HepG2 (cell line): ENCODE results near the gene ZFHX3. TPM values are rescaled to one million over a fixed set of nuclear protein-coding genes. Genes with fewer than 3 reads are reported as not detected.

Source experiments
- ATAC-seq: fragments of 200-7000 bp; cut with Tn5 transposase; 3 replicates; pipeline ENCODE4 v1.9.1; 2020; ENCODE audit warnings: mild to moderate bottlenecking, moderate library complexity
- BruUV-seq: library from RNA; stranded (reverse); fragments of 400-500 nt; replicated peaks from 2 replicates; lab custom pipeline; 2021; lab: Mats Ljungman, UMichigan
- CTCF ChIA-PET: fragments of 300-600 bp; formaldehyde crosslinking; extraction: SDS; loops from one replicate; lab custom pipeline; 2021; ENCODE audit warnings: low total read pairs, inconsistent platforms, low intra/inter-chr PET ratio; lab: Yijun Ruan, JAX
- POLR2A ChIA-PET: fragments of 350-600 bp; sonication (Branson Sonifier 250); formaldehyde crosslinking; loops from one replicate; lab custom pipeline; 2020; ENCODE audit warnings: antibody characterized with exemption, inconsistent platforms; lab: Yijun Ruan, JAX
- DNase-seq: peaks from one replicate; pipeline ENCODE4 v3.0.0-alpha.2; 2015; ENCODE audit warnings: low spot score
- FAIRE-seq: peaks from 3 replicates; lab custom pipeline; 2011; peaks lifted over from hg19 to GRCh38; lab: Jason Lieb, UNC
- H2AFZ ChIP-seq: one replicate; pipeline ENCODE4 v1.6.1; 2011; ENCODE audit warnings: low read length, inconsistent platforms
- H3K27ac ChIP-seq: fragments of 300-600 bp; 3 replicates; pipeline ENCODE4 v1.8.0; 2011; ENCODE audit warnings: mixed run types, mild to moderate bottlenecking, mixed read lengths, low read length, inconsistent platforms; ENCODE audit not compliant: insufficient read depth; ENCODE audit errors: extremely low read length
- H3K27me3 ChIP-seq, 2 experiments: fragments of 200-600 bp in 1 of 2; 2 replicates in 1 of 2; 3 replicates in 1 of 2; pipeline versions ENCODE4 v1.6.0 to v1.8.0; 2011; ENCODE audit warnings: low read length in 2 of 2, mild to moderate bottlenecking in 2 of 2, moderate library complexity in 2 of 2, inconsistent platforms in 1 of 2; ENCODE audit not compliant: insufficient read depth in 2 of 2, control insufficient read depth in 1 of 2
- H3K36me3 ChIP-seq, 2 experiments: fragments of 200-600 bp in 1 of 2; replicated peaks in 1 of 2; 2 replicates in 1 of 2; 3 replicates in 1 of 2; pipeline versions ENCODE4 v1.5.1 to v1.8.0; 2011; ENCODE audit warnings: low read length in 2 of 2, inconsistent platforms in 1 of 2; ENCODE audit not compliant: insufficient read depth in 2 of 2, control insufficient read depth in 1 of 2
- H3K4me1 ChIP-seq: 2 replicates; pipeline ENCODE4 v1.5.1; 2012; ENCODE audit warnings: low read length, inconsistent platforms; ENCODE audit not compliant: insufficient read depth
- H3K4me2 ChIP-seq: 2 replicates; pipeline ENCODE4 v1.6.0; 2011; ENCODE audit warnings: low read depth, low read length, inconsistent platforms
- H3K4me3 ChIP-seq, 3 experiments: fragments of 200-600 bp in 1 of 3; sonication (generic), shearing (Covaris generic) in 1 of 3; replicated peaks in 1 of 3; 2 replicates each; pipeline ENCODE4 v1.5.1; 2011 to 2016; ENCODE audit warnings: low read length in 3 of 3, inconsistent platforms in 2 of 3, low read depth in 2 of 3, mild to moderate bottlenecking in 2 of 3, control low read depth in 1 of 3, mixed read lengths in 1 of 3; ENCODE audit not compliant: insufficient read depth in 1 of 3
- H3K79me2 ChIP-seq: one replicate; pipeline ENCODE4 v1.6.1; 2011; ENCODE audit warnings: low read length, inconsistent platforms; ENCODE audit not compliant: insufficient read depth
- H3K9ac ChIP-seq: 2 replicates; pipeline ENCODE4 v1.6.0; 2011; ENCODE audit warnings: mild to moderate bottlenecking, low read depth, low read length, inconsistent platforms; ENCODE audit not compliant: insufficient read depth
- H3K9me3 ChIP-seq: 2 replicates; pipeline ENCODE4 v1.5.1; 2012; ENCODE audit warnings: mild to moderate bottlenecking, low read length
- H4K20me1 ChIP-seq: 2 replicates; pipeline ENCODE4 v1.6.0; 2011; ENCODE audit warnings: inconsistent platforms, mild to moderate bottlenecking, low read length, moderate library complexity; ENCODE audit not compliant: insufficient read depth
- ASH2L ChIP-seq: fragments of 300-600, 200-600 bp; sonication (generic); IDR thresholded peaks from 2 replicates; pipeline ENCODE4 v1.7.0; 2017; ENCODE audit warnings: low read depth, mild to moderate bottlenecking, moderate library complexity, mixed read lengths, low read length; ENCODE audit not compliant: insufficient read length
- FOXA1 ChIP-seq, 2 experiments: fragments of 450-650 bp in 1 of 2; sonication (generic) in 1 of 2; formaldehyde crosslinking in 1 of 2; IDR thresholded peaks; 2 replicates each; pipeline versions ENCODE4 v1.4.0 to v1.6.1; 2016 to 2020; ENCODE audit warnings: missing genetic modification reagents in 1 of 2
- FOXA3 ChIP-seq: IDR thresholded peaks from 2 replicates; pipeline ENCODE4 v1.6.1; 2016; ENCODE audit warnings: missing genetic modification reagents, missing compliant biosample characterization
- LCORL ChIP-seq, 2 experiments: fragments of 450-650 bp in 1 of 2; sonication (generic) in 1 of 2; formaldehyde crosslinking in 1 of 2; IDR thresholded peaks; 2 replicates each; pipeline versions ENCODE4 v1.5.0 to v1.6.1; 2017 to 2020; ENCODE audit warnings: antibody characterized with exemption in 1 of 2, missing genetic modification reagents in 1 of 2
- PRPF4 ChIP-seq: fragments of 200-400 bp; formaldehyde crosslinking; IDR thresholded peaks from 2 replicates; pipeline ENCODE4 v1.6.1; 2016; ENCODE audit warnings: low read length, low read depth; ENCODE audit not compliant: poor library complexity, severe bottlenecking
- SMARCC2 ChIP-seq: fragments of 450-650 bp; IDR thresholded peaks from 2 replicates; pipeline ENCODE4 v1.6.1; 2017; ENCODE audit warnings: antibody characterized with exemption, mild to moderate bottlenecking
- SOX13 ChIP-seq, 3 experiments: fragments of 450-650 bp in 1 of 3; sonication (generic) in 1 of 3; formaldehyde crosslinking in 1 of 3; IDR thresholded peaks in 2 of 3; conservative IDR thresholded peaks in 1 of 3; 2 replicates each; pipeline versions ENCODE4 v1.5.0 to v1.6.1; 2016 to 2020; ENCODE audit warnings: antibody characterized with exemption in 1 of 3, mild to moderate bottlenecking in 1 of 3, missing compliant biosample characterization in 1 of 3, missing genetic modification reagents in 1 of 3, moderate library complexity in 1 of 3
- STAG1 ChIP-seq: sonication (generic); formaldehyde crosslinking; IDR thresholded peaks from 2 replicates; pipeline ENCODE4 v1.4.0; 2020; ENCODE audit warnings: missing genetic modification reagents
- ZBTB38 ChIP-seq: sonication (generic); formaldehyde crosslinking; IDR thresholded peaks from 2 replicates; pipeline ENCODE4 v1.5.1; 2020; ENCODE audit warnings: mild to moderate bottlenecking, missing genetic modification reagents
- WGBS: methylation state at CpG from one replicate; pipeline ENCODE4 v1.1.6; 2017; ENCODE audit warnings: low lambda C conversion rate; 5-methylcytosine and 5-hydroxymethylcytosine counted together
- in situ Hi-C: cut with HindIII; loops from 2 replicates; pipeline ENCODE4 v1.10.0; 2017; ENCODE audit warnings: low pct_unique_long_range_greater_than_20kb; ENCODE audit not compliant: extremely low pct_ligation_motif_present
- intact Hi-C: fragments of 100-400 bp; cut with micrococcal nuclease; formaldehyde crosslinking; loops from one replicate; pipeline ENCODE4 v1.10.0; 2022; ENCODE audit not compliant: unreplicated experiment
- polyA plus RNA-seq, 8 experiments: library from polyadenylated mRNA; depleted of rRNA in 3 of 8; stranded (reverse) in 7 of 8; unstranded in 1 of 8; fragments of >200 nt; fragmentation: Illumina TruSeq in 4 of 8; extraction: Trizol in 4 of 8; gene quantifications; 2 replicates each; pipeline versions ENCODE4 v1.2.1 to v1.2.3, GENCODE V29; 2011 to 2016; ENCODE audit warnings: low read depth in 4 of 8, missing spikeins in 1 of 8, mixed read lengths in 1 of 8; ENCODE audit not compliant: insufficient read depth in 1 of 8
- total RNA-seq, 5 experiments: library from RNA; depleted of rRNA; stranded (reverse); fragments of >200 nt; fragmentation: Illumina TruSeq; extraction: Trizol; gene quantifications; 2 replicates each; pipeline ENCODE4 v1.2.3, GENCODE V29; 2016; ENCODE audit warnings: low read depth in 1 of 5

Gene ZFHX3
- total and polyA plus RNA-seq, 2 of the 13 experiments (the other 11 are each of a cell fraction or from before 2014, with no cell fraction given): 5.0 to 6.0 TPM

DNA sequence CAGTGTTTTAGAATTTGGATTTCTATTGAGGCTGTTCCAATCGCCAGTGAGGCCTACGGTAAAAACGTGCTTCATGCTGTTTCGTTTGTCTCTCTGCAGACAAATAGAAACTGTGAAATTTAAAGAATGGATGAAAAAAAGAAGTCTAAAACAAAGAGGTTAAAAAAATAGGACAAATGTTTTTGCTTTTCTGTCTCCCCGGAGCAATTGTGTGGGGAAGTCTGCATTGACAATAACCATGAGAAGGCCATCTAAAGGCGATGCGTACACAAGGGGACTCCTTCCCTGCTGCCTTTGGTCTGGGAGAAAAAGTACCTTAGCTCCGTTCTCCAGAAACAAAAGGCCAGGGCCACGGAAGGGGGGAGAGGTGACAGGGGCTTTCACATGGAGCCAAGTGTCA is 4.6 kb upstream of the ZFHX3 start:
- Histone ChIP-seq H3K4me2 (no peak overlapping the region), H3K9me3 (no peaks in the 10 kb centered on the region), H3K79me2 (peaks cover 92% of the 10 kb centered on the region), H4K20me1 (no peaks in the 10 kb centered on the region), H3K4me3 (no peak overlapping the region), H3K4me1 (peaks cover 70% of the 10 kb centered on the region), H3K27me3 (no peaks in the 10 kb centered on the region; a peak in 2 of 5 replicates), H2AFZ (no peak overlapping the region), H3K36me3 (no peaks in the 10 kb centered on the region), H3K27ac (peak overlapping the region; percentile 82), H3K9ac (peak overlapping the region; percentile 50; the same call in 1 of the 2 replicates)
- 74% methylated on average over 9 of the region's 9 CpGs for WGBS
- intact Hi-C loops: no loop called here
- ATAC-seq (no peak), DNase-seq (no peak), FAIRE-seq (no peak)
- TF ChIP-seq SMARCC2: no peak
- no peak for TF ChIP-seq SOX13 (IDR thresholded peaks at IDR 0.05)
- TF ChIP-seq SOX13 (CRISPR knock-in tag; conservative IDR thresholded peaks at IDR 0.05 in 1 of 2, IDR thresholded peaks at IDR 0.05 in 1 of 2): 0 out of 4 replicates have a peak, but pooled peaks of 1 of the 2 experiments have one; percentile 19
- TF ChIP-seq PRPF4: peak; percentile 73
- 0 out of 2 replicates have a peak, but pooled peaks have one; percentile 54 for TF ChIP-seq ZBTB38
- TF ChIP-seq FOXA1 (IDR thresholded peaks at IDR 0.05): no peak
- TF ChIP-seq FOXA1 (CRISPR knock-in tag; IDR thresholded peaks at IDR 0.05): peak; percentile 38
- TF ChIP-seq STAG1 (CRISPR knock-in tag): no peak
- no peak for TF ChIP-seq LCORL (IDR thresholded peaks at IDR 0.05)
- no peak for TF ChIP-seq LCORL (CRISPR knock-in tag; IDR thresholded peaks at IDR 0.05)
- peak; percentile 46; the same call in 1 of the 2 replicates for TF ChIP-seq FOXA3
- no peak for TF ChIP-seq ASH2L
- in situ Hi-C loops: no loop called here
- POLR2A ChIA-PET: interaction anchor here (1.1 to 1.6 kb wide), 3 partner anchors 9 to 15 kb away, joined by 3 read pairs; no protein-coding TSS in a partner anchor
- CTCF ChIA-PET: no interaction called here
- BruUV-seq: no TSS peak
